ENCODE results near the gene TADA3. TPM values are rescaled to one million over a fixed set of nuclear protein-coding genes. Genes with fewer than 3 reads are reported as not detected.
A peak's percentile ranks its signal among the peaks of the same experiment; 100 is the strongest.

The TADA3 gene
- total RNA-seq, 1 donor from 2014 or later: 54.5 TPM

GRCh38 chr3:9746330-9746729 is 45.9 kb downstream of the TADA3 start:
- H3K4me3 ChIP-seq (ENCODE audit: insufficient read depth, low read depth, low read length): no peak overlapping the region
- FAIRE-seq (no peak), DNase-seq (ENCODE audit: low read depth) (peak; percentile 88)
- peaks cover 27% of the 10 kb centered on the region for H3K4me1 Mint-ChIP-seq (ENCODE audit: low read depth, unreplicated experiment)
- H3K9me3 ChIP-seq (ENCODE audit: insufficient read depth, low read depth, low read length): no peaks in the 10 kb centered on the region
- peak overlapping the region; percentile 38 for H3K4me2 ChIP-seq (ENCODE audit: low read length)
- H3K36me3 ChIP-seq (ENCODE audit: insufficient read depth, low read length): peaks cover 54% of the 10 kb centered on the region
- H3K27me3 ChIP-seq (ENCODE audit: insufficient read depth, low read length): no peaks in the 10 kb centered on the region
- no peak overlapping the region for H2AFZ ChIP-seq (ENCODE audit: low read depth, low read length)
- H3K9ac ChIP-seq (ENCODE audit: low read length): no peak overlapping the region
- peaks cover 33% of the 10 kb centered on the region for H3K4me1 ChIP-seq (ENCODE audit: insufficient read depth, low read length)
- peaks cover 31% of the 10 kb centered on the region for H3K36me3 Mint-ChIP-seq (ENCODE audit: low read depth, unreplicated experiment)
- H3K4me3 Mint-ChIP-seq (ENCODE audit: unreplicated experiment): peak overlapping the region; percentile 43
- peak overlapping the region; percentile 16 for H3K27ac ChIP-seq (ENCODE audit: low read depth, low read length)
- TF ChIP-seq EZH2 (IDR thresholded peaks at IDR 0.05; ENCODE audit: insufficient read depth, low read length) (no peak), CTCF (IDR thresholded peaks at IDR 0.05; ENCODE audit: insufficient read depth, low read depth, low read length) (no peak)
- peaks cover 12% of the 10 kb centered on the region for H3K79me2 ChIP-seq (ENCODE audit: insufficient read depth, low read length)
- H4K20me1 ChIP-seq (ENCODE audit: insufficient read depth, low read length): peaks cover 18% of the 10 kb centered on the region
- H3K27ac Mint-ChIP-seq (ENCODE audit: unreplicated experiment): no peak overlapping the region
- H3K9me3 Mint-ChIP-seq (ENCODE audit: unreplicated experiment): no peaks in the 10 kb centered on the region
- no peaks in the 10 kb centered on the region for H3K27me3 Mint-ChIP-seq (ENCODE audit: low read depth, unreplicated experiment)

GRCh38 chr3:9745521-9745920 is 46.8 kb downstream of the TADA3 start:
- H4K20me1 ChIP-seq (ENCODE audit: insufficient read depth, low read length): peaks cover 25% of the 10 kb centered on the region

More at GRCh38 chr3:9745521-9745920, 46.8 kb downstream of the TADA3 start:
- H3K36me3 Mint-ChIP-seq (ENCODE audit: low read depth, unreplicated experiment): peaks cover 31% of the 10 kb centered on the region
- H3K36me3 ChIP-seq (ENCODE audit: insufficient read depth, low read length): peaks cover 61% of the 10 kb centered on the region
- H3K27me3 ChIP-seq (ENCODE audit: insufficient read depth, low read length): no peaks in the 10 kb centered on the region
- peaks cover 6% of the 10 kb centered on the region for H3K79me2 ChIP-seq (ENCODE audit: insufficient read depth, low read length)
- H3K9me3 Mint-ChIP-seq (ENCODE audit: unreplicated experiment): no peaks in the 10 kb centered on the region
- H3K27ac ChIP-seq (ENCODE audit: low read depth, low read length): no peak overlapping the region
- H3K4me2 ChIP-seq (ENCODE audit: low read length): no peak overlapping the region
- no peak overlapping the region for H3K4me3 ChIP-seq (ENCODE audit: insufficient read depth, low read depth, low read length)
- DNase-seq (ENCODE audit: low read depth) (no peak), FAIRE-seq (no peak)
- no peak overlapping the region for H3K9ac ChIP-seq (ENCODE audit: low read length)
- no peak overlapping the region for H2AFZ ChIP-seq (ENCODE audit: low read depth, low read length)
- no peak overlapping the region for H3K27ac Mint-ChIP-seq (ENCODE audit: unreplicated experiment)
- H3K4me1 ChIP-seq (ENCODE audit: insufficient read depth, low read length): peaks cover 27% of the 10 kb centered on the region
- no peak overlapping the region for H3K4me3 Mint-ChIP-seq (ENCODE audit: unreplicated experiment)
- no peaks in the 10 kb centered on the region for H3K27me3 Mint-ChIP-seq (ENCODE audit: low read depth, unreplicated experiment)
- H3K4me1 Mint-ChIP-seq (ENCODE audit: low read depth, unreplicated experiment): peaks cover 24% of the 10 kb centered on the region
- no peaks in the 10 kb centered on the region for H3K9me3 ChIP-seq (ENCODE audit: insufficient read depth, low read depth, low read length)
- TF ChIP-seq CTCF (IDR thresholded peaks at IDR 0.05; ENCODE audit: insufficient read depth, low read depth, low read length) (no peak), EZH2 (IDR thresholded peaks at IDR 0.05; ENCODE audit: insufficient read depth, low read length) (no peak)
